NCI-H82 treated with DMSO at 0.1 percent for 48 hours (cell line): ENCODE measurements around the gene CFC1B.
"Not testable (repeated sequence)": the region's sequence is repeated elsewhere in the genome, so short reads cannot be mapped to it uniquely, and the experiment has no call there.

Experiments used
- DNase-seq: peaks from one replicate; lab custom pipeline; 2025; ENCODE audit not compliant: unreplicated experiment; lab: John Stamatoyannopoulos, UW

CFC1B gene

DNA sequence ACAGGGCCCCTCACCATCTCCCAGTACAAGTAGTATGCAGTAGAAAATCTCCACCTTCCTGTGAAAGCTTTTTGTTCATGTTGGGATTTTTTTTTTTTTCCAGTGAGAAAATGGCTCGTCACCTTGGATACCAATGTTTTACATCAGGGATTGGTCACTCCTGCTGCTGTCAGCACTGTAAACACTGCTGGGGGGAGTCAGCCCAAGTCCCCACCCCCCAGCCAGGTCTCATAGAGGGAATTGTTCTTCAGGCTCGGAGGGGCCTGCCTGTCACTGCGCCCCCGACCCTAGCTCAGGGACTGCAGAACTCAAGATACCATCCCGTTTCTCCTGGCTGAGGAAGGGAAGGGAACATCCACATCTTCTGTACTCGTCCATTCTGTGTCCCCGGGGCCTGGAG is at the start of gene CFC1B:
Gene CFC1B, plus strand, starts transcription at position 231 of the 400 bp plus-strand sequence. CDS start 263 bp downstream, outside the sequence.
- DNase-seq = not testable (repeated sequence)

DNA sequence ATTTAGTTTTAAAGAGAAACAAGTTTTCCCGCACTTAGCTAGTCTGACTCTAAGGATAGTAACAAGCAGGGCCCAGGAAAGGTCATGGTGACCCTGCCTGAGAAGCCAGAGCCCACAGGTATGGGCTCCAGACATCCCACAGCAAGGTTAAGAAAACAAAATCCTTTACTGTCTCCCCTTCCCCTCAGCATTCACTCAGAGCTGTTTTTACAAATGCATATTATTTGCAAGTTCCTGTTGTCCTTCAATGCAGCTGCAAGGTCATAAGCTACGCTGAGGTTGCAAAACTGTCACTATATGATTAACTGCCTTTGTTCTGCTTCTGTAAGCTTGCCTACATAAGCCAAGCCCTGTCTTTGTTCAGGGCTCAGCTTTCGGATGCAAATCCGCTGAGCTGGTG is 29.9 kb upstream of the CFC1B start:
- DNase-seq = not testable (repeated sequence)

DNA sequence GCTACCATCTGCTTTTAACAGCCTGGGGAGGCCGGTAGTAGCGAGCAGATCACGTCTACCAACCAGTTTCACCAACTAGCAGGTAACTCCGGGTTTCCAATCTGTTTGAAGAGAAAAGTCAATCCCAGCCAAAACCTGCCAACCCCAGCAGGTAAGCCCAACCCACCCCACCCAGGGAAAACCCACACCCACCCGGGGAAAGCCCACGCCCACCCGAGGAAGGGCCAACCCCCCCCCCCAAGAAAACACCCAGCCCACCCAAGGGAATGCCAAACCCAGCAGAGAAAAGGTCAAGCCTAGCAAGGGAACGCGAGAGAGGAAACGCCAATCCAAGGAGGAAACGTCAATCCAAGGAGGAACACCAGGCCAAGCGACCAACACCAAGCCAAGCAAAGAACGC is 11.8 kb upstream of the CFC1B start, which contains the start of gene POTEI:
Gene POTEI, minus strand, starts transcription at position 101 of the 400 bp plus-strand sequence. Its CDS starts 93 bp downstream, at position 8.
- not testable (repeated sequence) for DNase-seq

DNA sequence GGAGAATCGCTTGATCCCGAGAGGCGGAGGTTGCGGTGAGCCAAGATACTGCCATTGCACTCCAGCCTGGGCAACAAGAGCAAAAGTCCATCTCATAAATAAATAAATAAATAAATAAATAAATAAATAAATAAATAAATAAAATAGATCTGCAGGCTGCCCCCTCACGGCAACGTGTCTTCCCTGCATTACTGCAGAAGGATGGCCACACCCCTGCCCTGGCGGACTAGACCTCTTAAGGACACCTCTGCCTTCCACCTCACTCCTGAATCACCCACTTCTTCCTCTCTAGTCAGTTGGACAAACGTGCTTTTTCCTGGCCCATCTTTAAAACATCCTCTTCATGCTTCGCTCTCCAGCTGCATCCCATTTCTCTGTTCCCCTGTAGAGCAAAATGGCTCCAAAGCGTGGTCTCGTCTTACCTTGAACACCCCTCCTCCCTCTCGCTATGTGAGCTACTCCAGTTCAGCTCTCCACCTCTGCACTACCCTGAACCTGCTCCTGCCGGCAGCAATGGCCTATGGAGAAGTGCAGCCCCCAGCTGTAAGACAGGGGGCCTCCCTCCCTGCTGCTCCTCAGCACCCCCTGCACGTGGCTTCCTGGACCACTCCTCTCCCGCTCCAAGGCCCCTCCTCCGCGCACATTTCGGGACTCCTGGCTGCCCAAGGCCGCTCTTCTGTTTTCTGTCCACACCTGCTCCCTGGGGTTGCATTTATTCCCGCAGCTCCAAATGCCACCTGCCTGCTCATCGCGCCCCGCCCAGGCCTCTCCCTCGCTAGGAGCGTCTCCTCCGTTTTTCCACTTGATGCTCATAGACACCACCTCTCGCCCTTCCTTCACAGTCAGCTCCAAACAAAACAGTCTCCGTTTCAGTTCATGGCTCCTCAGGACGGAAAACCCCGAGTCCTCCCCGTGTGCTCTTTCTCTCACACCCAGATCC is 9.9 kb upstream of the CFC1B start:
- not testable (repeated sequence) for DNase-seq

DNA sequence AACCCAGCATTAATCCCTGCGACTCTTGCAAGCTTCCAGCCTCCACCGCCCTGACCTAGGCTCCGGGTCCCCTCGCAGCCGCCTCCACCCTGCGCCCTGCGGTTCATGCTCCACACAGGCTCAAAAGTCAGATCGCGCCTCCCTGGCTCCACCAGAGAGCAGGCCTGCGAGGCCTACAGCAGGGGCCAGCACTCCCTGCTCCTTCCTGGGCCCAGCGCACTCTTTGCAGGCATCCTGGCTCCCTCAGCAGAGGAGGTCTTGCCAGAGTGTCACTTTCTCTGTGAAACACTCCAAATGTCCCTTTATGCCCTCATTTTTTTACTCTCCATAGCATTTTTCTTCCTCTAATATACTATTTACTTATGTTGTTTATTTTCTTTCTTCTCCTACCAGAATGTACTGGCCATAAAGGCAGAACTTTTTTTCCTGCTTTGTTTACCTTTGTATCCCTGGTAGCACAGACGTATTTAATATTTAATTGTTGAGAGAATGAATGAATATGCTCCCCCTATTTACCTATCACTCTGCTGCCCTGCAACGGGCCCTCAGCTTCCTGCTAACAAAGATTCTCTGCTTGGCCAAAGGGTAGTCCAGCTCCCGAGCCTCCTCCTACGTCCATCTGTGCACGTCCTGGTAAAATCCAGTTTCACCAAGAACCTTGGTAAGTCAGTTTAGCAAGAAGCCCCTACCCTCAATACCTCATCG is 9.1 kb upstream of the CFC1B start:
- DNase-seq = not testable (repeated sequence)

DNA sequence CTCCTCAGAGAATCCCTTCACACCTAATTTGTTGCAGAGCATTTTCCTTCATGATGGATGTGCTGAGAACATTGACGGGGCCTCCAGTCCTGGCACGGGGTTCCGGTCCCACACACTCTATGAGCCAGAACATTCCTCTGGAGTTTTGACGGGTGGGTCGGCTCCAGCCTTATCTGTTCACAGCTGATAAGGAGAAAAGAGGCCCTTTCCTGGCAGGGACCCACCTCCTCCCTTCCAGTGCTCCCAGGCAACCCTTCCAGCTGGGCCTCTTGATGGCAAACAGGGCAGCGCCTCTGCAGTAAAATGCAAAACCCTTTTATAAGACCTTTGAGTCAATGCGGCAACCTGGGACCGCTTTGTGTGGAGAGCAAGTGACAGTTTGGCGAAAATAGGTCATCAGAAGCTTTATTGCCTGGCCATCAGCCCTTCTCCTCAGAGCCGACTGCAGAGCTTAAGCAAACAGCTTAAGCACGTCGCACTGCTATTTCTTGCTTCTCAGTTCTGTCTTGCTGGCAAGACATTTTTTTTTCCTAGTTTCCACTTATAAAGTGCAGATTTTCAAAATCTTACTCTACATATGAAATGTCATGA is 2.4 kb upstream of the CFC1B start:
- DNase-seq = not testable (repeated sequence)

DNA sequence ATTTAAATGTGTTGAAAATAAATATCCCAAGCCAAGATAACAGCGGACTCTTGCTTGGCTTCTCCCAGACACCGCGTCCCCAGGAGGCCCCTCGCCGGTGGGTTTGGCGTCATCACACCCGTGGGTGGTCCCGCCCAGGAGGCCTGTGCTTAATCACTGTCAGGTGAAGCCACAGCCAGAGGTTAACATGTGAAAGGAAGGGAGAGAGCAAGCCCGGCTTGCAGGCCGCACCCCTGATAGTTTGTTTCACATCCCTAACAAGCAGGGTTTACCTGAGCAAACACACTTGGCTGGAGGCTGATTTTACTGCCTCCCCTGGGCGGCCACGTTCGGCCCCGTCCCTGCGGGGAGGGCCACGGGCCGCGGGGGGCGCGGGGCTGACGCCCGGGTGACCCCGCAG is 1.4 kb downstream of the CFC1B start:
- not testable (repeated sequence) for DNase-seq

DNA sequence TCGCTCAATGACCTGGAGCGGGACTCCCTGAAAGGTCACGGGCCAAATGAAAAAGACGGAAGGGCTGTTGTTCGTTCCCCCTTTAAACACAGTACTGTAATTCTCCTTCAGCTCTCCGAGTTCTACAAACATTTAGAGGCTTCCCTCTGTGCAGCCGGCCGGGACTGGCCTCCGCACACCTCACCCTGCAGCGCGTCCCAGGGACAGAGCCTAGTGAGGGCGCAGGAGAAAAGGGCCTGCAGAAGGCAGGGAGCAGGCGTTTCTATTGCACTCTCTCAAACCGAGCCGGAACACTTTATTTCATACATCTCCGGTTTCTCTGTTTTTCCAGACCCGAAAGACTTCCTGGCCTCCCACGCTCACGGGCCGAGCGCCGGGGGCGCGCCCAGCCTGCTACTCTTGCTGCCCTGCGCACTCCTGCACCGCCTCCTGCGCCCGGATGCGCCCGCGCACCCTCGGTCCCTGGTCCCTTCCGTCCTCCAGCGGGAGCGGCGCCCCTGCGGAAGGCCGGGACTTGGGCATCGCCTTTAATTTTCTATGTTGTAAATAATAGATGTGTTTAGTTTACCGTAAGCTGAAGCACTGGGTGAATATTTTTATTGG is 6.4 kb downstream of the CFC1B start:
- not testable (repeated sequence) for DNase-seq

DNA sequence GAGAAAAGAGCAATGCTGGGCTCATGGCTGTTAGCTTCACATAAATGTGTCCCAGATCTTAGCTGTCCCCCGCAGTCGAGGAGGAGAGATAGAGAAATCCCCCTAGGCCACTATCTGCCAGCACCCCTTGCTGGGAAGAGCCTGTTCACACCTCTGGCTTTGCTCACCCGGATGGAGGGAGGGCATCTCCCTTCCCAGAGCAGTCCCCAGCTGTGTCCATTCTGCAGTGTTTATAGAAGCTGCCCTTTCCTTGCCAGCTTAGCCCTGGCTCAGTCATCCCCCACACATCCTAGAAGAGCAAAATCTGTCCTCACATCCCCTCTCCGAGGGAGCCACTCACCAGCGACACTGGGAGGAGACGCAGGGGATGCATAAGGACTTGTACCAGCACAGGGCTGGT is 8.5 kb downstream of the CFC1B start:
- not testable (repeated sequence) for DNase-seq

DNA sequence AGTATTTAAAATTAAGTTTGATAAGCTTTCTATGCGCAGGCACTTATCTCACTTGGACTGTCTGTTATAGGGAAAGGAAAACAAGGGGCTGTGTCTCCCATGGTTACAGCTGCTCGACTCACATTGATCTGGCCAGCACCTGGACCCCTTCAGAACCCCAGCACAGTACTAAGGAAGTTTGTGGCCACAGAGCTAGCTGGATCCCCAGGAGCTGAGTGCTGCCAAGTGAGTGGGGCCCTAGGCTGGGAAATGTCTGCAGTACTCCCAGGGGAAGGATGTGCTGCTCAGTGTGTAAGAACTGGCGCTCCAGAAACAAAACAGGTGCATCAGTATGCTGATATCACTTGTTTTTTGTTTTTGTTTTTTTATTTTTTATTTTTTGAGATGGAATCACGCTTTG is 9.2 kb downstream of the CFC1B start:
- DNase-seq = not testable (repeated sequence)

DNA sequence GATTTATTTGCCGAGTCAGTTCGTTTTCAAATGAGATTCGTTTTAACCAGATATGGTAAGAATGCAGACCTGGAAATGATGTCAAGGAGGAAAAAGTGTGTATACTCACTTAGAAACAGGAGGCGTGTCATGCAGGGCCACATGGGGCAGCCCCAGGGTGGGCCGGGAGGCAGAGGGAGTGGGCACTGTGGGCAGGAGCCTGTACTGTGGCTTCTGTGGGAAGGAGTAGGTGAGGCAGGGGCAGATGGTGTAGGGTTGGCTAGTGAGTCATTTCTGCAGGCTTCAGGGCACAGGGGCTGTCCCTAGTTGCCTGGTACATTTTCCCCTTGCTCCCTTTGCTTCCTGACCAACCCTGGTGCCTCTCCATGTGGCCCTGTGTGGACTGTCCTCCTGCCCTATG is 10.2 kb downstream of the CFC1B start:
- DNase-seq = not testable (repeated sequence)

DNA sequence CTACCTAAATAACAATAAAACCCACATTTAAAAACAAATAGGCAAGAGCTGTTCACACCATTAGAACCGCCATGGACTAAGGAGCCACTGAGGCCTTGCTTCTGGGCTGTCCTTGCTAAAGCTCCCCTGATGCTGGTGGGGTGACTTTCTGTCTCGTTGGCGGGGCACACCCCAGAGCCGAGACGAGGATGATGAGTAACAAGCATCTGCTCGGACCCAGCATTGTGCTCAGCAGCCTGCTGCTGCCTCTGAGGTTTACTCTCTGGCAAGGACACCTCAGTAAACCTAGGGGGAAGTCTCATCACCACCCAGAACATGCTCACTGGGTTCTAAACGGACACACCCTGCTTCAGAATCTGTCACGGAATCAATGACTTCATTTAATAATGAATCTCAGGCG is 10.7 kb downstream of the CFC1B start:
- DNase-seq = not testable (repeated sequence)

DNA sequence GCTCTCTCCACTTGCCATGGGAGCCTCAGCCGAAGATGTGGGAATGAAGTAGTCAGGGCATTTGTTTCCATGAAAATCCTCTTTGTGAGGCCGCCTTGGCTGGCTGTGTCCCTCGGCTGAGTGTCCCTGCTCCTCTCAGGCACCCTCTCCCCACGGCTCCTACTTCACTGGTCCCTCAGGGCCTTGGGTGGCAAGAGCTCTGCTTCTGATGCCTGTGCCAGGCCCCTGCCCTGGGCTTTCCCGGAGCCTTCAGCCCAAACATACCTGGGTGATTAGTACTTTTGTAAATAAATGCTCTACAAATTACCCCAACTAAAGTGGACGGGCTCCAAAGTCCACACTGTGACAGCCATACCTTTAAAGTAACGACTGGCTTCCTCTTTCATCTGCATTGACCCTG is 15.6 kb downstream of the CFC1B start:
- not testable (repeated sequence) for DNase-seq

DNA sequence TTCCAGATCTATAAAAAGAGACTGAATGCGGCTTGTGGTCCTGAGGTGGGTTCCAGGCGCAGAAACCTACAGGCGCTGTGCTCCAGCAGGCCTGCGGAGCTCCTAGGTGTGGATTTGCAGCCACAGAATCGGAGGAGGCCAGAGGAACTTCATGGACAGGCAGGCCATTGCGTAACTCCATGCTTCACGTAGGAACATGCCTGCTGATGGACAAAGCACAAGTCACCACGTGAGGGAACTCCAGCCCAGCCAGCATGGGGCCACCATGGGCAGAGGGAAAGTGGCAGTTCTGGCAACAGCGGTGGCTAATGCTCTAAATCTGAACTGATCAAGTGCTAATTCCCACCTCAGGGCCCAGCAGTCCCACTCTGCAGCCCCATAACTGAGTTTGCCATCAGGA is 17.2 kb downstream of the CFC1B start:
- DNase-seq = not testable (repeated sequence)

DNA sequence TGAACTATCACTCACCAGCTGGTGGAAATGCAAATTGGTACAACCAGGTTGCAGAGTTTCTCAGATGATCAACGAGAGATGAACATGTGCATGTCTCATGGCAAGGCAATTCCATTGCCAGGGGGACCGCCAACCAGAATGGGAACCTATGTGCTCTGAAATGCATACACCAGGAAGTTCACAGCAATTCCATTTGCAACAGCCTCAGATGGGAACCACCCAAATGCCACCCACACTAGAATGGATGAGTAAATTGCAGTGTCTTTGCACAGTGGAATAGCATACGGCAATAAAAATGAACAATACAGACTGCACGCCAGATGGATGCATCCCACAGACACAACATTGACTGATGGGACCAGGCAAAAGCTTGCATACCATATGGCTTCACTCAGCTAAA is 21.8 kb downstream of the CFC1B start:
- DNase-seq = not testable (repeated sequence)

DNA sequence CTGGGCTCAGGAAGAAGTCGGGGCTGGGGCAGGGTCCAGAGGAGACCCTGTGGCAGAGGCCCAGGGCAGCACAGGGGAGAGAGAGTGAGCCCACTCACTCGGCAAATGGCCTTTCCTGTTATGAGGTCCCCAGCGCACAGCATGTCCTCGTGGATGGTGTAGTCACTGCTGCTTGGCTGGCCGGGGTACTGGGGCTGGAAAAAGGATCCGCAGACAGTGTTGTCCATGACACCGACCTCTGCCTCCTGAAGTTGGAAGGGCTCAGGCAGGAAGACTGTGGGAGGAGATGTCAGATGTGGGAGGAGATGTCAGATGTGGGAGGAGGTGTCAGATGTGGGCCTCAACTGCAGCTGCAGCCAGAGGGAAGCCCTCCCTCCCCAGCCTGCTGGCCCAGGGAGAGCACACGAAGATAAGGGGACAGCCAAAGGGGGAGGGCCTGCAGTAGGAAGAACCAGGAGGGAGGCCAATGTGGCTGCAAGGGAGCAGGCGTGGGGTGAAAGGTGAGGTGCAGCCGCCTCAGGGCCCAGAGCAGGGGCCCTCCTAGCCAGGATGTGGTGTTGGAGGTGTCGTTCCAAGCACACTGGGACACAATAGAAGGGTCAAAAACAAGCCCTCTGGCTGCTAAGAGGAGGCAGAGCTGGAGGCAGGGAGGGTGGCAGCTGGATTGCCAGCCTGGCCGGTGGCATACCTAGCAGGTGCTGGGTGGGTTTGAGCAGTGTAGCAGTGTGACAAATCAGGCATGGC is 22.9 kb downstream of the CFC1B start:
- not testable (repeated sequence) for DNase-seq

DNA sequence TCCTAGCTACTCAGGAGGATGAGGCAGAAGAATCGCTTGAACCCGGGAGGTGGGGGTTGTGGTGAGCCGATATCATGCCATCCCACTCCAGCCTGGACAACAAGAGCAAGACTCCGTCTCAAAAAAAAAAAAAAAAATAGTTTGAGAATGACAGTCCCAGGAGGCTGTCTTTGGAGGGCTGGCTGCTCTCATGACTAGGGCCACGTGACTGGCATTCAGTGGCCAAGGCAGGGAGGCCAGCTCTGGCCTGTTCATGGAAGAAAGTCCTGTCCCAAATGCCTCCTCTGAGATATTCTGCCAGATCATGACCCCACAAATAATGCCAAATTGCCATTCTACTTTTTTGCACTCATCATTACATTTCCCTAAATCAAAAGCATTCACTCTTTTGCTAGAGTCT is 24.0 kb downstream of the CFC1B start:
- not testable (repeated sequence) for DNase-seq

DNA sequence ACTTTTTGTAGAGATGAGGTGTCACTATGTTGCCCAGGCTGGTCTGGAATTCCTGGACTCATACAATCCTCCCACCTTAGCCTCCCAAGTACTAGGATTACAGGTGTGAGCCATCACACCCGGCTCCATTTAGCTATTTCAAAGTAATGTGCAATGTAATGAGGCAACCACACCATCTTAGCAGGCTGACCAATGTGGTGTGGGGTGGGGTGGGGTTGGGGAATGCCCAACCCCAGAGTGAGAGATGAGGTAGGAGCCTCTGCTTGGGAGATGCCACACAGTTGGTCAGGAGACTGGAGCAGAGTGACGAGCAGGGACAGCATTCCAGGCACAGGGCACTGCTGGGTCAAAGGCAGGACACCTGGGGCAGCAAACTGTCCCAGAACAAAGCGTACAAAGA is 27.4 kb downstream of the CFC1B start:
- DNase-seq = not testable (repeated sequence)

DNA sequence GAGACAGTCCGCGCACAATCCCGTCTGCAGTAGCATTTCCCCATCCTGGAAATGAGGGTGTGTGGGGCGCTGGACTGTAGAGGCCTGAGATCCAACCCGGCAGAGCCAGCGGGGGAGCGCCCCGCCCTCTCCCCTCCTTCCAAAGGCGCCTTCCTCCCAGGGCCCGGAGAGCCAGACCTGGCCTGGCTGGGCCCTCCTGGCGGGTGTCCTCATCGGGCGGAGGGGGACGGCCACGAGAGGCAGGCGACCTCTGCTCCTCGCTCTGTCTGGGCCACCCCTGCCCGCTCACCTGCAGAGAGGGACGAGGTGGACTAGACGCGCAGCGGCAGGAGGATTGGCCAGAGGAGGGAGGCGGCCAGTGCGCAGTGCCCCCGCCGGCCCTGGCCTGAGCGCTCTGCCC is 28.5 kb downstream of the CFC1B start:
- not testable (repeated sequence) for DNase-seq

DNA sequence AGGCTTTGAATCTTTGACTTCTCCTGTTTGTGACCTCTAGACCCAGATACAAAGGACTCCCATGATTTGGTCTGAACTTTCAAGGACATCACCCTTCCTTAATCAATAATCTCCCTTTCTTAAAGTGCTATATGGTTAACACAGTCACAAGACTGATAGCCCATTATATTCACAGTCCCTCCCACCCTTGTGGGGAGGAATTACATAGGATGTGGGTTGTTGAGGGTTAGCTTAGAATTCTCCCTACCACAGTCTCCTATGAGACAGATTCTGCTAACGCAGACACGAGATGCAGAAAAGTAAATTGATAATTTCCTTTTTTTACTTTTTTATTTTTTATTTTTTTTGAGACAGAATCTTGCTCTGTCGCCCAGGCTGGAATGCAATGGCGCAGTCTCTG is 33.2 kb downstream of the CFC1B start:
- DNase-seq = not testable (repeated sequence)
